Naive thymus-derived CD4-positive, alpha-beta T cell (primary cell): ENCODE measurements around the gene TRIM60. TPM values are rescaled to one million over a fixed set of nuclear protein-coding genes. Genes with fewer than 3 reads are reported as not detected.
"Not testable (repeated sequence)": the region's sequence is repeated elsewhere in the genome, so short reads cannot be mapped to it uniquely, and the experiment has no call there.

ENCODE experiments used
- ATAC-seq: fragments of 150-1000 bp; cut with Tn5 transposase; 2 replicates; pipeline ENCODE4 v1.10.0; 2021; ENCODE audit warnings: mild to moderate bottlenecking, moderate library complexity
- CTCF ChIA-PET: fragments of 350-600 bp; sonication (Branson Sonifier 250); formaldehyde crosslinking; loops from one replicate; lab custom pipeline; 2021; ENCODE audit warnings: antibody characterized with exemption; lab: Charles Lee
- POLR2A ChIA-PET: fragments of 350-600 bp; sonication (Branson Sonifier 250); formaldehyde crosslinking; loops from one replicate; lab custom pipeline; 2021; ENCODE audit warnings: antibody characterized with exemption, inconsistent platforms; lab: Charles Lee
- DNase-seq, 9 donors: peaks; one replicate each; pipeline versions ENCODE4 v3.0.0 to v3.0.0-alpha.2; 2020 to 2022; ENCODE audit warnings: mixed read lengths in 1 of 9
- H3K27ac ChIP-seq: one replicate; pipeline ENCODE4 v1.7.0; 2013; ENCODE audit warnings: mild to moderate bottlenecking, low read depth, low read length, moderate library complexity
- H3K27me3 ChIP-seq, 2 donors: one replicate each; pipeline ENCODE4 v1.7.0; 2013; ENCODE audit warnings: low read length in 2 of 2, mild to moderate bottlenecking in 2 of 2, moderate library complexity in 2 of 2; ENCODE audit not compliant: control insufficient read depth in 2 of 2, insufficient read depth in 2 of 2
- H3K36me3 ChIP-seq, 3 experiments: 1 replicate in 2 of 3; 2 replicates in 1 of 3; pipeline ENCODE4 v1.7.0; 2013; ENCODE audit warnings: low read length in 3 of 3, mild to moderate bottlenecking in 3 of 3, moderate library complexity in 1 of 3; ENCODE audit not compliant: insufficient read depth in 3 of 3, control insufficient read depth in 2 of 3
- H3K4me1 ChIP-seq, 2 donors: one replicate each; pipeline ENCODE4 v1.7.0; 2013; ENCODE audit warnings: low read length in 2 of 2, mild to moderate bottlenecking in 2 of 2, moderate library complexity in 1 of 2; ENCODE audit not compliant: control insufficient read depth in 2 of 2, insufficient read depth in 2 of 2
- H3K4me3 ChIP-seq: 2 replicates; pipeline ENCODE4 v1.7.0; 2013; ENCODE audit warnings: mild to moderate bottlenecking, low read length
- H3K9me3 ChIP-seq, 3 experiments: 1 replicate in 2 of 3; 2 replicates in 1 of 3; pipeline ENCODE4 v1.7.0; 2013; ENCODE audit warnings: low read length in 3 of 3; ENCODE audit not compliant: control insufficient read depth in 2 of 3
- H3K27ac Mint-ChIP-seq, 9 donors: one replicate each; pipeline ENCODE4 v1.8.0; 2020 to 2022; ENCODE audit warnings: mixed read lengths in 9 of 9, mild to moderate bottlenecking in 8 of 9, moderate library complexity in 5 of 9, inconsistent platforms in 2 of 9
- H3K27me3 Mint-ChIP-seq, 5 donors: one replicate each; pipeline ENCODE4 v1.8.0; 2021 to 2022; ENCODE audit warnings: mixed read lengths in 5 of 5, mild to moderate bottlenecking in 1 of 5
- H3K36me3 Mint-ChIP-seq, 5 donors: one replicate each; pipeline ENCODE4 v1.8.0; 2020 to 2022; ENCODE audit warnings: mixed read lengths in 5 of 5, mild to moderate bottlenecking in 3 of 5, inconsistent platforms in 1 of 5
- H3K4me1 Mint-ChIP-seq, 7 donors: one replicate each; pipeline ENCODE4 v1.8.0; 2020 to 2022; ENCODE audit warnings: mixed read lengths in 7 of 7, mild to moderate bottlenecking in 3 of 7, inconsistent platforms in 1 of 7
- H3K4me3 Mint-ChIP-seq, 10 donors: one replicate each; pipeline ENCODE4 v1.8.0; 2020 to 2022; ENCODE audit warnings: mild to moderate bottlenecking in 10 of 10, mixed read lengths in 10 of 10, moderate library complexity in 6 of 10, inconsistent platforms in 2 of 10
- H3K9me3 Mint-ChIP-seq, 11 donors: one replicate each; pipeline ENCODE4 v1.8.0; 2020 to 2022; ENCODE audit warnings: mixed read lengths in 11 of 11, mild to moderate bottlenecking in 4 of 11, inconsistent platforms in 1 of 11, moderate library complexity in 1 of 11
- intact Hi-C, 2 donors: fragments of 100-400 bp; cut with micrococcal nuclease; formaldehyde crosslinking; loops; one replicate each; pipeline ENCODE4 v1.15.1; 2023
- polyA plus RNA-seq, 2 donors: library from polyadenylated mRNA; unstranded; fragments of 300-500 nt; fragmentation: Illumina TruSeq; gene quantifications; one replicate each; pipeline ENCODE4 v1.2.3, GENCODE V29; 2021
- total RNA-seq, 6 experiments: library from RNA in 5 of 6; stranded (reverse) in 5 of 6; gene quantifications; 1 replicate in 5 of 6; 2 replicates in 1 of 6; pipeline ENCODE4 v1.2.3 and lab custom pipeline; 2021 to 2026

TRIM60 gene
- total and polyA plus RNA-seq, 7 experiments from 2014 or later: not detected

GRCh38 chr4:164998526-164999080, 33.2 kb upstream of the TRIM60 start:
- CTCF ChIA-PET, H3K9me3 ChIP-seq: not testable (repeated sequence)

DNA sequence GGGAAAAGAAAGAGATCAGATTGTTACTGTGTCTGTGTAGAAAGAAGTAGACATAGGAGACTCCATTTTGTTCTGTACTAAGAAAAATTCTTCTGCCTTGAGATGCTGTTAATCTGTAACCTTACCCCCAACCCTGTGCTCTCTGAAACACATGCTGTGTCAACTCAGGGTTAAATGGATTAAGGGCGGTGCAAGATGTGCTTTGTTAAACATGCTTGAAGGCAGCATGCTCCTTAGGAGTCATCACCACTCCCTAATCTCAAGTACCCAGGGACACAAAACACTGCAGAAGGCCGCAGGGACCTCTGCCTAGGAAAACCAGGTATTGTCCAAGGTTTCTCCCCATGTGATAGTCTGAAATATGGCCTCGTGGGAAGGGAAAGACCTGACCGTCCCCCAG, 29.8 kb upstream of the TRIM60 start:
- H3K4me3 ChIP-seq, POLR2A ChIA-PET, H3K36me3 ChIP-seq, H3K4me3 Mint-ChIP-seq, H3K4me1 Mint-ChIP-seq, ATAC-seq, H3K27ac Mint-ChIP-seq, H3K9me3 ChIP-seq, H3K27ac ChIP-seq, H3K9me3 Mint-ChIP-seq, H3K27me3 ChIP-seq, H3K36me3 Mint-ChIP-seq, CTCF ChIA-PET, DNase-seq, H3K4me1 ChIP-seq: not testable (repeated sequence)
- intact Hi-C loops: loop anchor here in 1 of 2 donors (2.0 kb wide), 1 partner anchor 223 kb away; no protein-coding TSS in a partner anchor
- peaks cover 18 to 23% (median 19%) of the 10 kb centered on the region in 5 donors for H3K27me3 Mint-ChIP-seq

More at GRCh38 chr4:164998526-164999080, 33.2 kb upstream of the TRIM60 start:
- H3K4me3 ChIP-seq, POLR2A ChIA-PET, ATAC-seq, H3K4me1 ChIP-seq, H3K36me3 Mint-ChIP-seq, H3K27ac Mint-ChIP-seq, H3K36me3 ChIP-seq, DNase-seq, H3K4me3 Mint-ChIP-seq, H3K9me3 Mint-ChIP-seq, H3K27ac ChIP-seq, H3K27me3 ChIP-seq, H3K4me1 Mint-ChIP-seq: not testable (repeated sequence)
- intact Hi-C loops: loop anchor here in 1 of 2 donors (5.0 kb wide), 1 partner anchor 221 kb away; no protein-coding TSS in a partner anchor
- peaks cover 12 to 25% (median 22%) of the 10 kb centered on the region in 5 donors for H3K27me3 Mint-ChIP-seq

DNA sequence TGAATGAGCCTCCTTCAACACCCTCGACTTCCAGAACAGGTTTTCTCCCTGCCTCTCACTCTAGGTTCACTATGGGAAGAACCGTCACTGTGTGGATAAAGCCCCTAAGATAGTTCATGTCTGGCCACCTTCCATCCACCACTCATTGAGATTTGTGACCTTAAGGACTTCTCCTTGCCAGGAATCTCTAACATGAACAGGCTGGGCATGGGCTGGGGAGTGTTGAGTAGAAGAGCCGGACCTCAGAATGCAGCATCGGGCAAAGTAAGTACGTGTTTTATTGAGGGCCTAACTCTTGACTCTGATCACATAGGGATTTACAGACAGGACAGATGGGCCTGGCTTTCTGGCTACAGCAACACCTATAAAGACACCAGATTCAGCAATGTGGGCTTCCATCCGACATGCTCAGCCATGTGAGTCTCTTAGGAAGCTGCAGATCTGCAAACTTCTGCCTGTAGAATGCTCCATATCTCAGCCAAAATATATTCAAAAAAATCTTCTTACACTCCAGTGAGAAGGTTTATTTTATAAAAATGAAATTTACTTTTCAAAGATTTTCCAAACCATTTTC, 26.4 kb upstream of the TRIM60 start:
- H3K9me3 Mint-ChIP-seq: no peaks in the 10 kb centered on the region
- no peaks in the 10 kb centered on the region for H3K36me3 Mint-ChIP-seq
- Histone ChIP-seq H3K27ac (no peak overlapping the region), H3K27me3 (no peaks in the 10 kb centered on the region), H3K4me3 (no peak overlapping the region), H3K9me3 (no peaks in the 10 kb centered on the region), H3K4me1 (no peaks in the 10 kb centered on the region), H3K36me3 (no peaks in the 10 kb centered on the region)
- H3K27ac Mint-ChIP-seq: no peak overlapping the region
- ATAC-seq (no peak), DNase-seq (no peak)
- H3K4me3 Mint-ChIP-seq: no peak overlapping the region
- peaks cover 9 to 25% (median 15%) of the 10 kb centered on the region in 5 donors for H3K27me3 Mint-ChIP-seq
- ChIA-PET CTCF (no interaction called here), POLR2A (no interaction called here)
- H3K4me1 Mint-ChIP-seq: peaks cover 0 to 12% (median 0%) of the 10 kb centered on the region in 7 donors
- intact Hi-C loops: no loop called here

DNA sequence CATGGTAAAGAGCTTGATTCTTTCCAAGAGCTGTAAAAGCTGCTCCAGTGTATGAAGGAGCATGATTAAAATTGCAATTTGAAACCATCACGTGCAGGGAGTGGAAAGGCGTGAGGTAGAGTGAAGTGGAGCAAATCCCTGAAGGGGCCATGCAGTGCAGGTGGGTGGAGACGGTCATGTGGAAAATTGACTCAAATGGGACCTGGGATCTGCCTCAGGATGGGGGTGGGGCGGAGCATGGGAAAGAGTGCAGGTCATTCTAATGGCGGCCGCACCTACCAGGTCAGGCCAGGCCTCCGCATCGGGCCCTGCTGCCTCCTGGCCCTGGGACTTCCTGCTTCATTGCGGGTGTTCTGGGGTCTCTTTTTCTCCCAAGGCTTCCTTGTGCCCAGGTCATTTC, 25.3 kb upstream of the TRIM60 start:
- H3K9me3 Mint-ChIP-seq: no peaks in the 10 kb centered on the region
- H3K36me3 Mint-ChIP-seq: no peaks in the 10 kb centered on the region
- CTCF ChIA-PET: no interaction called here
- no peak overlapping the region for H3K27ac Mint-ChIP-seq
- peaks cover 0 to 12% (median 0%) of the 10 kb centered on the region in 7 donors for H3K4me1 Mint-ChIP-seq
- DNase-seq (no peak), ATAC-seq (no peak)
- Histone ChIP-seq H3K27me3 (no peaks in the 10 kb centered on the region), H3K9me3 (no peaks in the 10 kb centered on the region), H3K4me3 (no peak overlapping the region), H3K4me1 (no peaks in the 10 kb centered on the region), H3K36me3 (no peaks in the 10 kb centered on the region), H3K27ac (no peak overlapping the region)
- H3K4me3 Mint-ChIP-seq: no peak overlapping the region
- H3K27me3 Mint-ChIP-seq: peaks cover 9 to 33% (median 19%) of the 10 kb centered on the region in 5 donors
- intact Hi-C loops: no loop called here
- POLR2A ChIA-PET: no interaction called here

DNA sequence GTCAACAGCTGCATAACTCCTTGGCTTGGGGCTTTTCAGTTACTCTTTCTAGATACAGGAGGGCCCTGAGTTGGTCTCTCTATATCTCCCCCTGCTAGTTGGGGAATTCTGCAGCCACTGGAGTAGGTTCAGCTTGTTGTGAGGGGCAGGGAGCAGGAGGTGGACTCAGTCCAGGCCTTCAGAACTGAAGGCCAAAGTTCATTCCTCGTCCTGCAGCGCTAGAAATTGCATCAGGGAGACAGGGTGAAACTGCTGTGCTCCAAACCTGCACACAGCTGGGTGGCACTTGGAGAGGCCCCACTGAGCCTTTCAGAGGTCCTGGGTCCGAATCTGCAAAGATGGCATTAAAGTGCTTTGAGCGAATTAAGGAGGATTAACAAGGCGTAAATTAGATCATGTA, 24.9 kb upstream of the TRIM60 start:
- H3K4me3 Mint-ChIP-seq: no peak overlapping the region
- POLR2A ChIA-PET: no interaction called here
- no peak overlapping the region for H3K27ac Mint-ChIP-seq
- Histone ChIP-seq H3K4me3 (no peak overlapping the region), H3K27ac (no peak overlapping the region), H3K36me3 (no peaks in the 10 kb centered on the region), H3K27me3 (no peaks in the 10 kb centered on the region), H3K9me3 (no peaks in the 10 kb centered on the region), H3K4me1 (no peaks in the 10 kb centered on the region)
- peaks cover 0 to 12% (median 0%) of the 10 kb centered on the region in 7 donors for H3K4me1 Mint-ChIP-seq
- CTCF ChIA-PET: no interaction called here
- ATAC-seq (no peak), DNase-seq (no peak)
- peaks cover 9 to 33% (median 21%) of the 10 kb centered on the region in 5 donors for H3K27me3 Mint-ChIP-seq
- H3K36me3 Mint-ChIP-seq: no peaks in the 10 kb centered on the region
- intact Hi-C loops: no loop called here
- H3K9me3 Mint-ChIP-seq: no peaks in the 10 kb centered on the region

DNA sequence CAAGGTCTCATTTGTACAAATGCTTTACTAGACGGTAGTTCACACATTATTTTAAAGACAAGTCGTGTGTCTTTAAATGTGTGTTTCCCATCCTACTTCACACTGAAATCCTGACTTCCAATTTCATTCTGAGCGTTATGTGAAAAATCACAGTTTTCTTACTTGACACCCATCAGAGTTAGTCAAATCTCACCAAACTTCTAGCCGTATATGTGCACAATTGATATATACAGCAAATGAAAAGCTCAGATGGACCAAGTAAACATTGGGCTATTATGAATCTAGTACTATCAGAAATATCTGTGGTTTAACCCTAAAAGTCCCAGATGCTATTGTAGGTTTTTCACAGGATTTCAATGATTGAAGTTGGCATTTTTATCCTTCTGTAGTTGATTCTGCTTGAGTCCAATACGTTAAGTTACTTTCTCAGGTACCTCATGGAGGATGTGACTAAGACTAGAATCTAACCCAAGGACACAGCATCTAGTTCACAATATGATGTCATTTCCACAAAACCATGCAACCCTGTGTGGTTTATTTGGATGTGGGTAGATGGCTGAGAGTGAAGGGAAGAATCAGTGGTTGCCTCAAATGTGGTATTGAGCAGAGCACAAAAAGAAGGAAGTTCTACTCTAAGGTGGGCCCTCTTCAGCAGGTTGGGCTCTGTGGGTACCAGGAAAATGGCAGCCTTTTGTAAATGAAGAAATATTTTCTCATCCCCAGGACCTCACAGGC, 22.1 kb upstream of the TRIM60 start:
- Mint-ChIP-seq H3K4me1 (peaks cover 0 to 15% (median 0%) of the 10 kb centered on the region in 7 donors), H3K4me3 (peak overlapping the region in 1 of 10 donors; percentile 8), H3K36me3 (peaks cover 0 to 4% (median 0%) of the 10 kb centered on the region in 5 donors), H3K27me3 (peaks cover 9 to 35% (median 24%) of the 10 kb centered on the region in 5 donors), H3K9me3 (no peaks in the 10 kb centered on the region), H3K27ac (peak overlapping the region in 1 of 9 donors; percentile 26)
- H3K9me3 ChIP-seq: no peaks in the 10 kb centered on the region
- no peaks in the 10 kb centered on the region for H3K4me1 ChIP-seq
- DNase-seq: peak in 1 of 9 donors; percentile 40
- ChIA-PET POLR2A (no interaction called here), CTCF (no interaction called here)
- ATAC-seq: no peak
- H3K27me3 ChIP-seq: no peaks in the 10 kb centered on the region
- no peak overlapping the region for H3K27ac ChIP-seq
- intact Hi-C loops: no loop called here
- no peaks in the 10 kb centered on the region for H3K36me3 ChIP-seq
- no peak overlapping the region for H3K4me3 ChIP-seq
